Measurements from ENCODE around the gene RCE1.
A peak's percentile ranks its signal among the peaks of the same experiment; 100 is the strongest.

RCE1 gene

GRCh38 chr11:66885950-66886440, 42.8 kb downstream of the RCE1 start:
- TF ChIP-seq CTCF (IDR thresholded peaks at IDR 0.05; ENCODE audit: control insufficient read depth, insufficient read depth, low read depth, low read length, missing control alignments) = no peak
- H3K4me3 ChIP-seq (ENCODE audit: control insufficient read depth, low read depth, low read length) = no peak overlapping the region
- DNase-seq (ENCODE audit: low read depth) = no peak

GRCh38 chr11:66886671-66887221, 43.5 kb downstream of the RCE1 start:
- H3K4me3 ChIP-seq (ENCODE audit: control insufficient read depth, low read depth, low read length) = no peak overlapping the region
- no peak for DNase-seq (ENCODE audit: low read depth)
- no peak for TF ChIP-seq CTCF (IDR thresholded peaks at IDR 0.05; ENCODE audit: control insufficient read depth, insufficient read depth, low read depth, low read length, missing control alignments)

- no peak overlapping the region for H3K4me3 ChIP-seq (ENCODE audit: control insufficient read depth, low read depth, low read length)
- TF ChIP-seq CTCF (IDR thresholded peaks at IDR 0.05; ENCODE audit: control insufficient read depth, insufficient read depth, low read depth, low read length, missing control alignments) = no peak
Measured at GRCh38 chr11:66887526-66887925, 44.3 kb downstream of the RCE1 start.

GRCh38 chr11:66888282-66888681, 45.0 kb downstream of the RCE1 start:
- no peak for DNase-seq (ENCODE audit: low read depth)
- no peak for TF ChIP-seq CTCF (IDR thresholded peaks at IDR 0.05; ENCODE audit: control insufficient read depth, insufficient read depth, low read depth, low read length, missing control alignments)
- no peak overlapping the region for H3K4me3 ChIP-seq (ENCODE audit: control insufficient read depth, low read depth, low read length)

More at GRCh38 chr11:66887526-66887925, 44.3 kb downstream of the RCE1 start:
- no peak for DNase-seq (ENCODE audit: low read depth)

GRCh38 chr11:66889960-66890359, 46.7 kb downstream of the RCE1 start:
- no peak for DNase-seq (ENCODE audit: low read depth)
- no peak for TF ChIP-seq CTCF (IDR thresholded peaks at IDR 0.05; ENCODE audit: control insufficient read depth, insufficient read depth, low read depth, low read length, missing control alignments)

GRCh38 chr11:66891851-66892660, 48.8 kb downstream of the RCE1 start:
- H3K4me3 ChIP-seq (ENCODE audit: control insufficient read depth, low read depth, low read length) = no peak overlapping the region
- peak; percentile 73 for DNase-seq (ENCODE audit: low read depth)
- TF ChIP-seq CTCF (IDR thresholded peaks at IDR 0.05; ENCODE audit: control insufficient read depth, insufficient read depth, low read depth, low read length, missing control alignments) = no peak

More at GRCh38 chr11:66889960-66890359, 46.7 kb downstream of the RCE1 start:
- no peak overlapping the region for H3K4me3 ChIP-seq (ENCODE audit: control insufficient read depth, low read depth, low read length)
